Measurements from ENCODE around the gene USF3.

Gene USF3

DNA sequence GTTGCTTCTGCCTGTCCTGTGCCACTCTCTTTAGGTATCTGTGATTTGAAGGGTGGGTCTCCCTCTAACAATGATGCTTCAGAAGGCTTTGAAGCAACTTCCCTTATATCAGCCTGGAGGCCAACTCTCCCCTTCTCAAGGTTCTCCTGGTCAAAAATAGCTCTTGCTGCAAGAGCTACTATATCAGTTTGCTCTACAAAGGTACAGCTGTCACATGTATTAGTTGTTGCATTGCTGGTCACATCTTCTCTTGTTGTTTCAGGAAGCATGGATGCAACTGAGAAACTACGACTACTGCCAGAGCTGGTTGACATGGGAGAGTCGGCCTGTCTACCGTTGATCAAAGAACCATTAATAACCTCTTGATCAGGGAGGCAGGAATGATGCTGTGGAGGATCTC lies 38.3 kb downstream of the USF3 start:
- DNase-seq, result no peak
- TF ChIP-seq, protein P1, sequence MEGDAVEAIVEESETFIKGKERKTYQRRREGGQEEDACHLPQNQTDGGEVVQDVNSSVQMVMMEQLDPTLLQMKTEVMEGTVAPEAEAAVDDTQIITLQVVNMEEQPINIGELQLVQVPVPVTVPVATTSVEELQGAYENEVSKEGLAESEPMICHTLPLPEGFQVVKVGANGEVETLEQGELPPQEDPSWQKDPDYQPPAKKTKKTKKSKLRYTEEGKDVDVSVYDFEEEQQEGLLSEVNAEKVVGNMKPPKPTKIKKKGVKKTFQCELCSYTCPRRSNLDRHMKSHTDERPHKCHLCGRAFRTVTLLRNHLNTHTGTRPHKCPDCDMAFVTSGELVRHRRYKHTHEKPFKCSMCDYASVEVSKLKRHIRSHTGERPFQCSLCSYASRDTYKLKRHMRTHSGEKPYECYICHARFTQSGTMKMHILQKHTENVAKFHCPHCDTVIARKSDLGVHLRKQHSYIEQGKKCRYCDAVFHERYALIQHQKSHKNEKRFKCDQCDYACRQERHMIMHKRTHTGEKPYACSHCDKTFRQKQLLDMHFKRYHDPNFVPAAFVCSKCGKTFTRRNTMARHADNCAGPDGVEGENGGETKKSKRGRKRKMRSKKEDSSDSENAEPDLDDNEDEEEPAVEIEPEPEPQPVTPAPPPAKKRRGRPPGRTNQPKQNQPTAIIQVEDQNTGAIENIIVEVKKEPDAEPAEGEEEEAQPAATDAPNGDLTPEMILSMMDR (IDR thresholded peaks at IDR 0.05; ENCODE audit: low read depth, low read length), result no peak
- no peaks in the 10 kb centered on the region for H3K27me3 ChIP-seq
- H3K4me3 ChIP-seq (ENCODE audit: low read depth, low read length), result no peak overlapping the region
- H3K36me3 ChIP-seq, result peaks cover 4% of the 10 kb centered on the region; the same call in 1 of the 2 replicates
- H3K4me1 ChIP-seq, result no peaks in the 10 kb centered on the region
- H3K9me3 ChIP-seq, result no peaks in the 10 kb centered on the region

GRCh38 chr3:113654851-113655250 lies 41.6 kb downstream of the USF3 start:
- TF ChIP-seq, protein P1 (IDR thresholded peaks at IDR 0.05; ENCODE audit: low read depth, low read length), result no peak
- DNase-seq, result no peak
- H3K9me3 ChIP-seq, result no peaks in the 10 kb centered on the region
- no peaks in the 10 kb centered on the region; the same call in 1 of the 2 replicates for H3K36me3 ChIP-seq
- no peaks in the 10 kb centered on the region for H3K4me1 ChIP-seq
- H3K27me3 ChIP-seq, result no peaks in the 10 kb centered on the region
- H3K4me3 ChIP-seq (ENCODE audit: low read depth, low read length), result no peak overlapping the region

GRCh38 chr3:113654310-113654709 lies 42.1 kb downstream of the USF3 start:
- no peak overlapping the region for H3K4me3 ChIP-seq (ENCODE audit: low read depth, low read length)
- no peaks in the 10 kb centered on the region for H3K36me3 ChIP-seq
- TF ChIP-seq, protein P1 (IDR thresholded peaks at IDR 0.05; ENCODE audit: low read depth, low read length), result no peak
- H3K9me3 ChIP-seq, result no peaks in the 10 kb centered on the region
- DNase-seq, result no peak
- H3K27me3 ChIP-seq, result no peaks in the 10 kb centered on the region
- no peaks in the 10 kb centered on the region for H3K4me1 ChIP-seq

DNA sequence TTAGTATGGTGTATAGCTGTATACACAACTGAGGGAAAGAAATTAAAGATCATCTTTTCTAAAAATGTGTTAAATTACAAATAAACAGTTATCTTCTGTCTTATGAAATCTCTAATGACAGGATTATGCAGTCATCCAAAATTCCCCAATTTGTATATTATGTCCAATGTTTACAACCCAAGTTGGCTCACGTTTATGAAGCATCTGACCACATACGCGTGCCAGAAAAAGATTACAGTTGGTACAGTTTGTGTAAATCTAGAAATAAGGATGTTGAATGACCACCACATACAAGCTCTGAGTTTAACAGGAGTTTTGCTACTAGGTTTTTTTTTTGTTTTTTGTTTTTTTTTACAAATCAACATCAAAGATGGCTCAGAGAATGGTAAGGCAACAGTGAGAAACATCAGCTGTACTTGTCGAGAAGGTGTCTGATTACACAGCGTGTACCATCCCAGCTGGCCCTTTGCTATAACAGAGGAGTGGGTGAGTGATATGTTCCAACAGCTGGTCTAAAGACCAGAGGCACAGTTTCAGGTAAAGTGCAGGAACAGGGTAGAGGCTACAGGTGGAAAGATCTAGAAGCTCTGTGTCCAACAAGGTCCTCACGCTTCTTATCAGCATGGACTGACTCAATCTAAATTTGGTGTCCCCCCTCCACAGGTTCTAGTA lies 47.1 kb downstream of the USF3 start:
- Histone ChIP-seq H3K4me3 (ENCODE audit: low read depth, low read length) (no peak overlapping the region), H3K36me3 (no peaks in the 10 kb centered on the region), H3K9me3 (no peaks in the 10 kb centered on the region), H3K27me3 (no peaks in the 10 kb centered on the region), H3K4me1 (no peaks in the 10 kb centered on the region)
- TF ChIP-seq, protein P1 (IDR thresholded peaks at IDR 0.05; ENCODE audit: low read depth, low read length), result no peak
- no peak for DNase-seq

DNA sequence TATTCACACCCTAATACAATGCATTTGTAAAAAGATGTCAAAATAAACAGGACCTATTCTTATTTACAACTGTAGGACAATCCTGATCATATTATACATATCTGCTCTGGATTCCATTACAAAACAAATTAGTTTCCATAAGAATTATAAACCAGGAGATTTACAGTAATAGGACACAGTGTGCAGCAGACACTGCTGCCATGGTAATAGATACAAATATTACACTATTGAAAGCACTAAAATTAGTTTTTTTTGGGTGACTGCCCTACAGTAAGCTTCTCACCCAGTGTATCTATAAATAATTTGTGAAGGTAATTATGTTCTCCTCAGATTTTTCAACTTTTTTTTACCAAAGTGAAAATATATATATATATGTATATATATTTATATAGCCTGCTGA lies 47.9 kb downstream of the USF3 start:
- H3K4me3 ChIP-seq (ENCODE audit: low read depth, low read length), result no peak overlapping the region
- TF ChIP-seq, protein P1 (IDR thresholded peaks at IDR 0.05; ENCODE audit: low read depth, low read length), result no peak
- H3K4me1 ChIP-seq, result no peaks in the 10 kb centered on the region
- no peaks in the 10 kb centered on the region for H3K36me3 ChIP-seq
- H3K9me3 ChIP-seq, result no peaks in the 10 kb centered on the region
- no peaks in the 10 kb centered on the region for H3K27me3 ChIP-seq
- DNase-seq, result no peak

DNA sequence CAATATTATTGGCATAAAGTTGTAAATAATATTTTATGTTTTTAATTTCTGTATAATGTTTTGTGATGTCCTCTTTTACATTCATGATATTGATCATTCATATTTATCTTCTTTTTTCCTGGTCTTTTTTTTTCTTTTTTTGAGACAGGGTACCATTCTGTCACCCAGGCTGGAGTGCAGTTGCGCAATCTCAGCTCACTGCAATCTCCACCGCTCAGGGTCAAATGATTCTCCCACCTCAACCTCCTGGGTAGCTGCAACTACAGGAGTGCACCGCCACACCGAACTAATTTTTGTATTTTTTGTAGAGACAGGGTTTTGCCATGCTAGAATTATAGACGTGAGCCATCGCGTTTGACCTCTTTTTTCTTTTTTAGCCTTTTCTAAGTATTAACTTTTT lies 52.9 kb downstream of the USF3 start:
- Histone ChIP-seq H3K27me3 (no peaks in the 10 kb centered on the region), H3K4me1 (no peaks in the 10 kb centered on the region), H3K36me3 (no peaks in the 10 kb centered on the region), H3K9me3 (no peaks in the 10 kb centered on the region), H3K4me3 (ENCODE audit: low read depth, low read length) (no peak overlapping the region)
- no peak for DNase-seq
- TF ChIP-seq, protein P1 (IDR thresholded peaks at IDR 0.05; ENCODE audit: low read depth, low read length), result no peak

Measured in BE2C (cell line).